HG03571 (cell line): ENCODE data around the gene LTBP1.

Experiments used
- ATAC-seq: cut with Tn5 transposase; IDR thresholded peaks from one replicate; pipeline ENCODE4 v1.9.1; 2021; ENCODE audit not compliant: unreplicated experiment

The LTBP1 gene

DNA sequence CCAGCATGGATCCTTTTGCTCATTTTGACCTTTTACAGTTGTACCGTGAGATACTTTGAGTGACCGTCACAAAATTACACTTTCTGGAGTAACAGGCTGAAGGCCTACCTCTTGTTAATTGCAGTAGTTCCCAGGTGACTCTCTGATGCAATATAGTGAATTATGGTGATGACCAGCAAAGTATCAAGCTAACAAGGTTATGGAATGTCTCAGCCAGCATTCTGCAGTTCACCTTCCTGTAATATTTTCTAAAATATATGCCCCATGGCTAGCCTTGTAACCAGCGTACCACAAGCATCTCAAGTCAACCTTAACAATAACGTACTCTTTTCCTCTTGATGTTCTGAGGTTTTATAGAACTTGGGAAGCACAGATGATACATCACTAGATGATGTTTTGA lies 234.7 kb downstream of the LTBP1 start:
- no peak for ATAC-seq

DNA sequence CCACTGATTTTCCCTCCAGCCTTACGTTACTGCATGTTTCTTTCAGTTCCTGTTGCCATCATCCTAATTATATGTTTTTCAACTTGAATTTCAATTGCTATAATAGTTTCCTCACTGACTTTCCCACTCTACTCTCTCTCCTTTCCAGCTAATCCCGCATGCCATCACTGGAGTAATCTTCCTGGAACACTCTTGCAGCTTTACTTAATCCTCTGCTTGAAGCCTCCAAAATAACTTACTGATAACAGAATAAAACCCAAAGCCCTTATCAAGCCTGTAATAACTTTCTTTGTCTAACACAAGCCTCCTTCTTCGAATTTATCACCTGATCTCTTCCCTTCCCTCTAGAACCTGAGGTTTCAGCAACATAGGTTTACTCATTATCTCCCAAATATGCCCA lies 237.3 kb downstream of the LTBP1 start:
- no peak for ATAC-seq

DNA sequence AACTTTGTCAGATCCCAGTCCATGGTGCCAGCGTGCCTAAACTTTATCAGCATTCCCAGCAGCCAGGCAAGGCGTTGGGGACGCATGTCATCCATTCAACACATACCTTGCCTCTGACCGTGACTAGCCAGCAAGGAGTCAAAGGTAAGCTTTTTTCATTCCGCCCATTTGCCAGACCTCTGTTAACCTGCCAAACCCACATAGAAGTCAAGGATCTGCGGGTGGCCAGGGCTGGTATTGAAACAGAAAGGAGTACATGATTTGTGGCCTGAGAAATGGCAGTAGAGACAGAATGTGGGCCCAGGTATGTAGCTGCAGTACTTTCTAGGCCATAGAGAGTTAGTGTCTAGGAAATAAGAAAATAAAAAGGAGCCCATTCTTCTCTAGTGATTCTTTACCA lies 240.2 kb downstream of the LTBP1 start:
- ATAC-seq: no peak

DNA sequence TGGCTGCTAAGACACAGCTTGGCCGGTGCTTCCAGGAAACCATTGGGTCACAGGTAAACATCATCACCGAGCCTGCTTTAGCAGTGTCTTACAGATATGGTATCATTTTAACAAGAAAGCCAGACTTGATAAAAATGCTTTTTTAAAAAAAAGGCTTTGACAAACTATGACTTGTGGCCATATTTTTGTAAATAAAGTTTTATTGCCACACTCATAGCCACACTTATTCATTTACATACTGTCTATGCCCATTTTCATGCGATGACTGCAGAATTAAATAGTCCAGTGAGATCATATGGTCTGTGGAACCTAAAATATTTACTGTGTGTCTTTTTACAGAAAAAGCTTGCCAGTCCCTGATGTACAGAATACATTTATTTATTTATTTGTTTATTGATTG lies 242.0 kb downstream of the LTBP1 start:
- no peak for ATAC-seq

DNA sequence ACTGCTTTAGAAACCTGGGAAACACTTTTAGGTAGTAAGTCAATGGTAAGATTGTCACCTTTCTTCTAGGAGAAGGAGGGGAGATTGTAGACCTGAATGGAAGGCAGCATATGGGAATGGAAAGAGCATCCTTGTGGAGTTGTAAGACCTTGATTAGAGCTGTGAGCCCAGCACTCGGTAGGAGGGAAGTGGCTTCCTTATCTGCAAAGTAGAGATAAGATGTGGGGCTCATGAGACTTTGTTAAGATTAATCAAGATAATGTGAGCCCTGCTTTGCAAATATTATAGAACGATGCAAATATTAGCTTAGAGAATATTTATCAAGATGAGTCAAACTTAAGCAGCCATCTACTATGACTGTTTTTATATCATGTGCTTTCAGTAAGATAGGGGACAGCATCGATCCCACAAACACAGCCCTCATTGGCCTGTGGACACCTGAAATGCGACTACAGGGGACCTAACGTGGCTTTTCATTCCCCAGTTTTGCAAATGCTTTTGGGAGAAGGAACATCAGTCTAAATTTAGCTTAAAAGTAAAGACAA lies 243.7 kb downstream of the LTBP1 start:
- no peak for ATAC-seq

DNA sequence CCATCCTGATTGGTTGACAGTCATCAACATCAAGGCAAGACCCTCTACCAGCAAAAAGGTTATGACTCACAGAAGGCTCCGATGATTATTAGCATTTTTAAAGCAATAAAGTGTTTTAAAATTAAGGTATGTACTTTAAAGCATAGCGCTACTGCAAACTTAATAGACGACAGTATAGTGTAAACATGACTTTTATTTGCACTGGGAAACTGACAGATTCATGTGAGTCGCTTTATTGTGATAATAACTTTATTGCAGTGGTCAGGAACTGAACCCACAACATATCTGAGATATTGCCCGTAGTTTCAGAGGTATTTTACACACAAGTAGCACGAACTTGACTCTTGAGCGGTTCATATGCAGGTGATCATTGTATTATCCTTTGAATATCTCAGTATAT lies 249.1 kb downstream of the LTBP1 start:
- no peak for ATAC-seq

DNA sequence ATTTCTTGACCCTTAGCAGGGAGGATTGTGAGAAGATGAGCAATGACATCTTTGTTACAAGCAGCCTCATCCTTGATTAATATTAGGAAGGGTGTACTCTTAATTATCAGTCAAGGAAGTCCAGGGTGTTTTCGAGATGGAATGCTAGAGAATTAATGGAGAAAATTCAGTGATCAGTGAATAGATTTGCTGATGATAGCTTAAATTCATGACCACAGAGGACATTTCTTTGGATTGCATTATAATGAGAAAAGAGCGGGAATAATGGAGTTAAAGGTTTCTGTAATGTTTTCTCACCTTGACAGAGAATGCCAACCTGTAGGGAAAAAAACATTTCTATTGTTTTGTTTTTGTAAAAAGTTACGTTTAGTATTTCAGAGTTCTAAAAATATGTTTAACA lies 249.9 kb downstream of the LTBP1 start:
- ATAC-seq: no peak

DNA sequence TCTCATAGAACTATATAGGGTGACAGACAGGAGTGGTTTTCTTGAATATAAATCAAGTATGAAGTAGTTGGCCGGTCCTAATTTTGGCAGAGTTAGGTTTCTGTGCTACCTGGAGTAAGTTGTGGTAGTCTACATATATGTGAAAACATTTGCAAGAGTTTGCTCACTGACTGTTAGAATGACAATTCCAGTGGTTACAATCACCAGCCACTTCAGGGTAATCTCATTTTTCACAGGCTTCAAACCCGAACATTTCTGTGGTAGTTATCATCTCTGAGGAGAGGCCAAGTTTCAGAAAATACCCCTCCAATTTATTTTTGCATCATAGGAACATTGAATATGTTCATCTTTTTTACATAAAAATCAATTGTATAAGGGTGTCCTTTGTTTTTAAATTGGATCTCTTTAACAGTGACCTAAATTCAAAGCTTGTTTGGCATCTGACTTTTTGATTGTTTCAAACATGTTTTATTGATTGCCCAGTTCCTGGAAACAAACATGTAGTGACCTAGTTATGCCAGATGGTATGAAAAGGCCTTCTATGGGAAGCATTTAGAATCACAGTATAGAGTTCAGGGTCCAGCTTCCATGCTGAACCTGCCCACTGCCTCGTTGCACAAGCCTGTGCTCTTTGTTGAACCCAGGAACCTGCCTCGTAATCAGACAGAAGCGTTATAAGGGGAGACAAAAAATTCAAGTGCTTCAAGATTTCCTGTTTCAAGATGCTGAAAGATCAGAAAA lies 250.6 kb downstream of the LTBP1 start:
- ATAC-seq: no peak

DNA sequence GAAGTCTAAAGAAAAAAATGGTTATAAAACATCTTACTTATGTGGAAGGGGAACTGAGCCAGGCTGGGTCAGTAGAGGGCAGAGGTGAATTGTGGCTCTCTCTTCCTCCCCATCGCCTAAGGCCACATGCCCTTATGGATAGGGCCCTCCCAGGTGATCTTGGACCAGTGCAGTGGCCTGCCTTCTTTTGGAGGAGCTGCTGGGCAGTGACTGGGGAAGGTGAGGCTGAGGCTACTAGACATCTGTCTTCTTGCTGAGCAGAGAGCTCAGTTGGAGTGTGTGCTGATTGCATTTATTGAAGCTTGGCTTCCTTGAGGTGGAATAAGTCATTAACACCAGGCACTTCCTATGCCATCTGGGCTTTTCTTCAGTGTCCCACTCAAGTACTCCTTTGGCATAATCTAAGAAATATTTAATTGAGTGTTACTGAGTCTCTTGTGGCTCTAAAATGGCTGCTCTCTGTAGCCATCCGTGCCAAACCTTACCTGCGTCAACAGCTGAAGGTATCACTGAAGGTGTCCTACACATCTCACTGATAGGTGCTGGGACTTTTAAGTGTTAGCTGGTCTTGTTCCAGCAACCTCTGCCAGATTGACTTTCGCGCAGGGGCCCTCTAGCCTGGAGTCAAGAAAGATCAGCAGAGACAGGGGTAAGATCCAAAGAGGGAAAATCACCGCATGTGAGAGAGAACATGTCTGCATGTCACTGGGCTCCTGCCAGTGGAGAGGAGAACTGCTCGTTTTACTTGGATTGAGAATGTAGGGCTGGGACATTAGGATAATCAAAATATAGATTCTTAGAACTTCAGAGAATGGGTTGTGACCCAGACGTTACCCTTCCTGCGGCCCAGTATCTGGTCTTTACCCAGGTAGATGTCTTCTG lies 256.1 kb downstream of the LTBP1 start:
- ATAC-seq: no peak

DNA sequence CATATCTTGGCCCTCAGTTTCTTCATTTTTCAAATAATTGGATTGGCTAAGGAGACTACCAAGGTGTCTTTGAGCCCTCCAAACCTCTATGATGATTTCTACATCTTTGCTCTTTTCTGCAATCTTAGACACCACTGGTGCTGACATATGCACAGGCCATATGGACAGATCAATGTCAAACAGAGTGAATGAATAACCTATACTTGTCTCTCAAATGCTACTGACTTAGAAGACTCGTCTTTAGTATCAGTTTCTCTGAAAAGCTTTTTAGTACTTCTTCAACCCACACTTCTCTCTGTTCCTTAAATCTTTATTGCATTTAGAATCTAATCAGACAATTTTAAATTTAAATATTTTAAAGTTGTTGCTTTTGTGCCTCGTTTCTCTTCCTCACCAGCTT lies 258.2 kb downstream of the LTBP1 start:
- ATAC-seq: peak; percentile 48

DNA sequence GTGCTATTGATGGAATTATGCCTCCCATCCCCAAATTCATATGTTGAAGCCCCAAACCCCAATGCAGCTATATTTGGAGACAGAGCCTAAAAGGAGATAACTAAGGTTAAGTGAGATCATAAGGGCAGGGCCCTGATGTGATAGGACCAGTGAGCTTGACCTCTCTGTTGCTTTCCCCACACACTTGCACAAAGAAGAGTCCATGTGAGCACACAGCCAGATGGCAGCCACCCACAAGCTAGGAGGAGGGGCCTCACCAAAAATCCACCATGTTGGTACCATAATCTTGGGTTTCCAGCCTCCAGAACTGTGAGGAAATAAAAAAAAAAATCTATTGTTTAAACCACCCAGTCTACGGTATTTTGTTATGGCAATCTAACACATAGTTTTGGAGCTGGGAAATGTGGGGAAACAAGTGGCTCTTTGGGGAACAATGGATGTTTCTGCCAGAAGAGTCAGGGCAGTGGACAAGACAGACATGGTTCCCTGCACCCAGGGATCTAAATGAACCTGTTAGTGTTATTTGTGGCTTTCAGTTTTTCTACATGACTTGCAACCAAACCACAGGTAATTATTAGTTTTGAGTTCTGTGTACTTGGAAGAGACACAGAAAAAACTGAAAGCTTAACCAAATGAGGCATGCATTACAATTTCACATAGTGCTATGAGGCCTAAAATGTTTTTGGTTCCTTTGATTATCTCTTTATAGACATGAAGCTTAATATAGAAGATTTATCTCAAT lies 259.1 kb downstream of the LTBP1 start:
- ATAC-seq: peak; percentile 94

DNA sequence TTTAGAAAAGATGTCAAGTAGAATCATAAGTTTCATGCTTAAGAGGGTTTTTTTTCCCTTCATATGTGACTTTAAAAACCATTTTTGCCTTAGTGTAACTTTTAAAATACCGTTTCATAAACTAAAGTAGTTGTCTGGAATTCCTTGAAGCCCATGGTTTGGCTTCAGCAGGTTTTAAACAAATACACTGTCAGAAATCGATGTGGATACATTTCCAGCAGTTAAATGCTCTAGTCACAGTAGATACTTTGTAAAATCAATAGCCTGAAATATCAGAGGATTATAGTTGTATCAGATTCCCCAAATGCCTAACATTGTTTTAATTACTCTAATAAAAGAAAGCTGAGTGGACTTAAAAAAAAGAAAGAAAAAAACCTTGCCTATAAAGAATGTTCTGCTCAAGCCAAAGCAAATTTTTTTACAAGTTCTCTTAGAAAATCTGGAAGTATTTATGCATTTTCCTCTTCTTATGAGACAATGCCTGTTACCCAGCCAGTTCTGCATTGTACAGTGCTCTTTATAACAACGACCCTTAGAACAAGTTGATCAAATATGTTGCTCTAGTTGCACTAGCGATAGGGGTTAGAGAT lies 260.5 kb downstream of the LTBP1 start:
- ATAC-seq: no peak

DNA sequence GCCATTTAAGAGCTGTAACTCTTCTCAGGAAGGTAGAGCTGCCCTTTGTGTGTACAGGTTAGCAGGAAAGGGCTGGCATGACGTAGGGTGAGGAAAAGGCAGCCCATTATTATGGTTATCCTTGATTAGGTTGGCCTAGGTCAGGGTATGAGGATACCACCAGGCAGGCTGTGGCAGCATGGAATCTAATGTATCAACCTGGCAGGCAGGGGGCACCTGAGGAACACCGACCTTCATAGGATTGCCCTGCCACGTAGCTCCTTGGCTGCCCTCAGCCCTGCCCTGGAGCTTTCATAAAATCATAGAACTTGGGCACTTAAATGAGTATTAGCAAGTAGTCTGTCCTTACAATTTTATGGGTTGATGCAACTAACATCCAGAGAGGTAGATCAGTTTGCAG lies 261.6 kb downstream of the LTBP1 start:
- no peak for ATAC-seq

DNA sequence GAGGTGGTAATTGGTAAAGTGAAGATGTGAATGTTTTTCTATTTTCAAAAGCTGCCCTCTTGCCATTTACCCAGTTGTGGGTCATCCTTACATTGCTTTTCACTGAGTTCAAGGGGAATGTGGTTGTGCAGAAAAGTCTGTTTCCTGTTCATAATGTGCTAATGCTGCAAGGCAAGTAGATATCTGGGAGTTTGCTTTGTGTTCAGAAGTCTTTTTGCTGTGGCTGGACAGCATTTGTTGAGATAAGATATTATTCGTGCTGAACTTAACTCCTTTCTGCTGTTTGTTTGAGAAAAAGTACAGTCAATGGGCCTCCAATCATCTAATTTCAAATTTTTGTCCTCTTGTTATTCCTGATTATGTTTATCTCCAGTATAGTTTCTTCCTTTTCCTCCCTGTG lies 263.2 kb downstream of the LTBP1 start:
- no peak for ATAC-seq

DNA sequence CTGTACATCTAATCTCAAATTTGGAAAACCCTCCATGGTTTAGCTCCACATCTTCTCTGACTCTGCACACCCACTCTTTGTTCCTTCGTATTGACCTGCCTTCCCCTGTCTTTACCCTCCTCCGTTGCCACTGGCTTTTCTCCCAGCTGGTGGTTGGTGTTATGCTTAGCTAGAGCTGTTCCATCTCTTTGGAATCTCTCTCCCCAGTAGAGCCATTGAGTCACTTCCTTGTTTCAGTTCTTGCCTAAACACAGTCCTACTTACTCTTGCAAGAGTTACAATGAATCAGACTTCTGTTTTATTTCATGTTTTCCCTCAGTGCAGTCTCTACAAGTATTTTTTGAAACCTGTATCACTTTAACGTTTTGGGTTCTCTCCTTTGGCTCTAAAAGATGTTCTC lies 263.9 kb downstream of the LTBP1 start:
- no peak for ATAC-seq

DNA sequence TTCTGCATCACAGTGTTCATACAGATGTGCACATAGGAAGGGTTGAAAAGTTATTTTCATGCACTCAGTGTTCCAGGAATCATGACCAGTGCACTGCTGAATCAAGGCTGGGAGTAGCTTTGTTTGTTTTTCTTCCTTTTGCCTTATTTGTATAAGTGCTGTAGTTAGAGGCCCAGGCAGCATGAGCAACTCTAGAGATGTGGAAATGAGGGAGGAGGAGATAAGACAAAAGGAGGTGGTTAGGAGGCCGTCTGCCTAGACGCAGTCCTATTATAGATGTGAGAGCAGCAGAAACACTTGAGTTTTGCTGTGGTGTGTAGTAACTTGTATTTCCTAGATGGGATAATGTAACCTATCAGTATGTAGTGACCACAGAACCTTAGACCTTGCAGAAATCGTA lies 265.4 kb downstream of the LTBP1 start:
- no peak for ATAC-seq

DNA sequence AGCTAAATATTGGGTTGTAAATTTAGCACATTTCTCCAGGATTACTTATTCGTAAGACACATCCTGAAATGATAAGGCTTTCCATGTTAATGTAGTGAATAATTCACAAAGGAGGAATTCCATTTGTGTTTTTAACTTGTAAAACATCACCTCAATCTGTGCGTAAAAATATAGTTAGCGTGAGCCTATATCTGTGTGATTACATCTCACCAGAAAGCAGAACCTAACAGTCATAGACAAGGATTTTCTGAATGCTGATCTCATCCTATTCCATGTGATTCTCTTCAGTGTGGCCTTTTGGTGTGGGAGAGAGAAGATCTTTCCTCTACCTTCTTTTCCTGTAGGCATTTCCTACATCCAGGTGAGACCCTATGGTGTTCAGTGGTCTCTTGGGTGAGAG lies 266.5 kb downstream of the LTBP1 start:
- no peak for ATAC-seq

DNA sequence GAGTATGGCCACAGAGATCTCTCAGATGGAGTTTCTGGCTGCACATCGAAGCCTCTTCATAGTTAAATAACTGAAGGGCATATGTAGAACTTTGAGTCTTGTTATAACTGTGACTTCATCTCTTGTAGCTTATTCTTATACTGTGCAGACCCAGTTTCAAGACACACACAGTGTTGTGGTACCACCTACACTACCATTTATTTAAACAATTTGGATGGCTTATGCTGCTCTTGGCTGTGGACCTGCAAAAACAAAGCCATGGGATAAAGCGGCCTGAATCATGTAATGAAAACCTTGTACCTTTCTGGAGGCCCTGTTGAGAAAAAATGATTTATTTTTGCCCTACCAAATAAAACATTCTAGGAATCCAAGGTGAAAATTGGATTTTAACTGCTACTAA lies 266.9 kb downstream of the LTBP1 start:
- ATAC-seq: no peak

DNA sequence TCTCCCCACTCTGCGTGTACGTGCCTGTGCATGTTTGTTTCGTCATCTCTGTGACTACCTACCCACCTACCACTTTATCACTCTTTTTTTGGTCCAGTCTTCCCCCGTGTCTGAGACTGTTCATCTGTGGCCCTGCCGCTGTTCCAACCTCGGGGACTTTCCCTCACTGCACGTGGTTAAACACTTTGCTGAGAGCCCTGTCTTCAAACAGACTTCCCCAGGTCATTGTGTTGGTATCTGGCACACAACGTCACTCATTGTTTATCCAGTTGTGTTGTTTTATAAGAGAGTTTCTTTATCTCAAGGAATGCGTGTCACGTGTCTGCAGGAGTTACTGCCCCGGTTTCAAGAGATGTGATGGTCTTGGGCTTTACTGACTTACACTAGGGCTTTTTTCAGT lies 267.7 kb downstream of the LTBP1 start:
- ATAC-seq: no peak

DNA sequence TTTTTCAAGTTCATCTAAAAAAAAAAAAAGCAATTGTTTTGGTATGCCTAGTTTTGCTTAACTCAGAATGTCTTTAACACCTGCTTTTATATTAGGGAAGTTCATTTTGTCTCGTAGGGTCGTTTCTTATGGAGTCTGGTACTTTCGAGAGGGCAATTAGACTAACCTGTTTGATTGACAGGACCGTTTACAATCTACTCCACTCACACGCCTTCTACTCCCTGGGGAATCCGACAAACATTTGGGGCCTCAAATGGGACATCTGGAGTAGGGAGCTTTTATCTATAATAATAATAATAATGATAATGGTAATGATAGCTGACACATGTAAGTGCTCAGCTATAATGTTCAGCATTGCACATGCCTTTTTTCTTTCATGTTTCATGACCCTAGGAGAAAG lies 268.1 kb downstream of the LTBP1 start:
- ATAC-seq: no peak

DNA sequence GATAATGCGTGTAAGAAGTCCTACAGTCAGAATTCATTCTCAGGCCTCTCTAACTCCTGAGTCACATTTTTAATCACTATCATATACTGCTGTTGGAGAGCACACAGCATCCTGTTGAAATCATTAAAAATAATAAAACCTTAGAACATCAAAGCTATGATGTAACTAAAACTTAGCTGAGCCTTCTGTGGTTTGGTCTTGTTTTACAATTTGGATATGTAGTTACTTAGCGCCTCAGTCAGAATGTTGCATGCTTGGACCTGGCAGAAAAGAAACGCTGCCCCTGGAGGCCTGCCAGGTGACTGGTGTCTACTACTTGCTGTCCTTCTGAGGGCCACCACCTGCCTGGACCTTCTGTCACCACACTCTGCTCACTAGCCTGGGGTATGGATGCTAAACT lies 268.5 kb downstream of the LTBP1 start:
- ATAC-seq: no peak
